Liver (tissue), 3 donors: Measurements from ENCODE around the gene TMEM135.

ENCODE experiments used
- EGR1 ChIP-seq, 2 donors: IDR thresholded peaks; 2 replicates each; pipeline ENCODE4 v1.6.1; 2016 to 2018; ENCODE audit warnings: antibody characterized with exemption in 2 of 2, low read depth in 2 of 2
- GABPA ChIP-seq, 2 donors: IDR thresholded peaks in 1 of 2; conservative IDR thresholded peaks in 1 of 2; 2 replicates each; pipeline ENCODE4 v1.6.1; 2016; ENCODE audit warnings: antibody characterized with exemption in 2 of 2, mild to moderate bottlenecking in 1 of 2, moderate library complexity in 1 of 2
- JUND ChIP-seq, 2 donors: IDR thresholded peaks; 2 replicates each; pipeline ENCODE4 v1.6.1; 2016; ENCODE audit warnings: antibody characterized with exemption in 2 of 2
- RXRA ChIP-seq, 2 donors: IDR thresholded peaks; 2 replicates each; pipeline ENCODE4 v1.6.1; 2017 to 2018; ENCODE audit warnings: antibody characterized with exemption in 2 of 2, mild to moderate bottlenecking in 1 of 2
- TF ChIP-seq, protein P1 (sequence below): IDR thresholded peaks from 2 replicates; pipeline ENCODE4 v1.6.1; 2016; ENCODE audit warnings: antibody characterized with exemption, mild to moderate bottlenecking
- TF ChIP-seq, protein P2 (sequence below): fragments of 150-350 bp; IDR thresholded peaks from 2 replicates; pipeline ENCODE4 v1.5.1; 2017; ENCODE audit warnings: improper control_type of control experiment, low read depth, low read length; ENCODE audit not compliant: missing input control
- TF ChIP-seq, protein P3 (sequence below): IDR thresholded peaks from 2 replicates; pipeline ENCODE4 v1.6.1; 2016; ENCODE audit warnings: antibody characterized with exemption
- TF ChIP-seq, protein P4 (sequence below): IDR thresholded peaks from 2 replicates; pipeline ENCODE4 v1.6.1; 2016; ENCODE audit warnings: antibody characterized with exemption
- TF ChIP-seq, protein P5 (sequence below): IDR thresholded peaks from 2 replicates; pipeline ENCODE4 v1.6.1; 2016; ENCODE audit warnings: antibody characterized with exemption
- donor health status: healthy.
- donor health status: healthy.

DNA sequence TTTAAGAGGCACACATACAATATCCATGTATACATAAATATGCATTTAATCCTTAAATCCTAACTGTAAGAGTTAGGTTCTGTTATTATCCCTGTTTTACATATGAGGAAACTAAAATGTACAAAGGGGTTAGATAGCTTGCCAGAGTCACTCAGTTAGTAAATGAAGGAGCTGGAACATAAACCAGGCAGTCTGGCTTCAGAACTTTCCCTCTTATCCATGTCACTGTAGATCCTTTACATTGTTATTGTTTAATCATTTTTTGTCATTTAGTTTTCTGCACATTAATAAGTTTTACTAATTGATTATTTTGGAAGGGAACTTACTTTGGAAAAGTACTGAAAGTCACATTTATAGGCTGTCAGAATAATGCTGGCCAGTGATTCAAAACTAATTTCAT, 282.4 kb downstream of the TMEM135 start:
- TF ChIP-seq, protein P1, sequence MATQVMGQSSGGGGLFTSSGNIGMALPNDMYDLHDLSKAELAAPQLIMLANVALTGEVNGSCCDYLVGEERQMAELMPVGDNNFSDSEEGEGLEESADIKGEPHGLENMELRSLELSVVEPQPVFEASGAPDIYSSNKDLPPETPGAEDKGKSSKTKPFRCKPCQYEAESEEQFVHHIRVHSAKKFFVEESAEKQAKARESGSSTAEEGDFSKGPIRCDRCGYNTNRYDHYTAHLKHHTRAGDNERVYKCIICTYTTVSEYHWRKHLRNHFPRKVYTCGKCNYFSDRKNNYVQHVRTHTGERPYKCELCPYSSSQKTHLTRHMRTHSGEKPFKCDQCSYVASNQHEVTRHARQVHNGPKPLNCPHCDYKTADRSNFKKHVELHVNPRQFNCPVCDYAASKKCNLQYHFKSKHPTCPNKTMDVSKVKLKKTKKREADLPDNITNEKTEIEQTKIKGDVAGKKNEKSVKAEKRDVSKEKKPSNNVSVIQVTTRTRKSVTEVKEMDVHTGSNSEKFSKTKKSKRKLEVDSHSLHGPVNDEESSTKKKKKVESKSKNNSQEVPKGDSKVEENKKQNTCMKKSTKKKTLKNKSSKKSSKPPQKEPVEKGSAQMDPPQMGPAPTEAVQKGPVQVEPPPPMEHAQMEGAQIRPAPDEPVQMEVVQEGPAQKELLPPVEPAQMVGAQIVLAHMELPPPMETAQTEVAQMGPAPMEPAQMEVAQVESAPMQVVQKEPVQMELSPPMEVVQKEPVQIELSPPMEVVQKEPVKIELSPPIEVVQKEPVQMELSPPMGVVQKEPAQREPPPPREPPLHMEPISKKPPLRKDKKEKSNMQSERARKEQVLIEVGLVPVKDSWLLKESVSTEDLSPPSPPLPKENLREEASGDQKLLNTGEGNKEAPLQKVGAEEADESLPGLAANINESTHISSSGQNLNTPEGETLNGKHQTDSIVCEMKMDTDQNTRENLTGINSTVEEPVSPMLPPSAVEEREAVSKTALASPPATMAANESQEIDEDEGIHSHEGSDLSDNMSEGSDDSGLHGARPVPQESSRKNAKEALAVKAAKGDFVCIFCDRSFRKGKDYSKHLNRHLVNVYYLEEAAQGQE, result no peak
- TF ChIP-seq, protein P2, sequence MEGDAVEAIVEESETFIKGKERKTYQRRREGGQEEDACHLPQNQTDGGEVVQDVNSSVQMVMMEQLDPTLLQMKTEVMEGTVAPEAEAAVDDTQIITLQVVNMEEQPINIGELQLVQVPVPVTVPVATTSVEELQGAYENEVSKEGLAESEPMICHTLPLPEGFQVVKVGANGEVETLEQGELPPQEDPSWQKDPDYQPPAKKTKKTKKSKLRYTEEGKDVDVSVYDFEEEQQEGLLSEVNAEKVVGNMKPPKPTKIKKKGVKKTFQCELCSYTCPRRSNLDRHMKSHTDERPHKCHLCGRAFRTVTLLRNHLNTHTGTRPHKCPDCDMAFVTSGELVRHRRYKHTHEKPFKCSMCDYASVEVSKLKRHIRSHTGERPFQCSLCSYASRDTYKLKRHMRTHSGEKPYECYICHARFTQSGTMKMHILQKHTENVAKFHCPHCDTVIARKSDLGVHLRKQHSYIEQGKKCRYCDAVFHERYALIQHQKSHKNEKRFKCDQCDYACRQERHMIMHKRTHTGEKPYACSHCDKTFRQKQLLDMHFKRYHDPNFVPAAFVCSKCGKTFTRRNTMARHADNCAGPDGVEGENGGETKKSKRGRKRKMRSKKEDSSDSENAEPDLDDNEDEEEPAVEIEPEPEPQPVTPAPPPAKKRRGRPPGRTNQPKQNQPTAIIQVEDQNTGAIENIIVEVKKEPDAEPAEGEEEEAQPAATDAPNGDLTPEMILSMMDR, result no peak
- TF ChIP-seq, protein P3, sequence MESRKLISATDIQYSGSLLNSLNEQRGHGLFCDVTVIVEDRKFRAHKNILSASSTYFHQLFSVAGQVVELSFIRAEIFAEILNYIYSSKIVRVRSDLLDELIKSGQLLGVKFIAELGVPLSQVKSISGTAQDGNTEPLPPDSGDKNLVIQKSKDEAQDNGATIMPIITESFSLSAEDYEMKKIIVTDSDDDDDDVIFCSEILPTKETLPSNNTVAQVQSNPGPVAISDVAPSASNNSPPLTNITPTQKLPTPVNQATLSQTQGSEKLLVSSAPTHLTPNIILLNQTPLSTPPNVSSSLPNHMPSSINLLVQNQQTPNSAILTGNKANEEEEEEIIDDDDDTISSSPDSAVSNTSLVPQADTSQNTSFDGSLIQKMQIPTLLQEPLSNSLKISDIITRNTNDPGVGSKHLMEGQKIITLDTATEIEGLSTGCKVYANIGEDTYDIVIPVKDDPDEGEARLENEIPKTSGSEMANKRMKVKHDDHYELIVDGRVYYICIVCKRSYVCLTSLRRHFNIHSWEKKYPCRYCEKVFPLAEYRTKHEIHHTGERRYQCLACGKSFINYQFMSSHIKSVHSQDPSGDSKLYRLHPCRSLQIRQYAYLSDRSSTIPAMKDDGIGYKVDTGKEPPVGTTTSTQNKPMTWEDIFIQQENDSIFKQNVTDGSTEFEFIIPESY, result no peak
- TF ChIP-seq JUND (IDR thresholded peaks at IDR 0.05), result no peak
- no peak for TF ChIP-seq GABPA (IDR thresholded peaks at IDR 0.05 in 1 of 2, conservative IDR thresholded peaks at IDR 0.05 in 1 of 2)
- TF ChIP-seq, protein P4, sequence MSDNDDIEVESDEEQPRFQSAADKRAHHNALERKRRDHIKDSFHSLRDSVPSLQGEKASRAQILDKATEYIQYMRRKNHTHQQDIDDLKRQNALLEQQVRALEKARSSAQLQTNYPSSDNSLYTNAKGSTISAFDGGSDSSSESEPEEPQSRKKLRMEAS, result no peak
- TF ChIP-seq EGR1 (IDR thresholded peaks at IDR 0.05; ENCODE audit: low read depth in 2 of 2), result no peak
- TF ChIP-seq, protein P5, sequence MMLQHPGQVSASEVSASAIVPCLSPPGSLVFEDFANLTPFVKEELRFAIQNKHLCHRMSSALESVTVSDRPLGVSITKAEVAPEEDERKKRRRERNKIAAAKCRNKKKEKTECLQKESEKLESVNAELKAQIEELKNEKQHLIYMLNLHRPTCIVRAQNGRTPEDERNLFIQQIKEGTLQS, result no peak
- TF ChIP-seq RXRA (IDR thresholded peaks at IDR 0.05), result no peak
